OCI-LY7 (cell line): ENCODE measurements around the gene C15orf39. TPM values are rescaled to one million over a fixed set of nuclear protein-coding genes. Genes with fewer than 3 reads are reported as not detected.
"Not testable (repeated sequence)": the region's sequence is repeated elsewhere in the genome, so short reads cannot be mapped to it uniquely, and the experiment has no call there.

ENCODE experiments used
- BruUV-seq: library from RNA; stranded (reverse); fragments of 400-500 nt; replicated peaks from 2 replicates; lab custom pipeline; 2021; lab: Mats Ljungman, UMichigan
- CTCF ChIA-PET: fragments of 300-600 bp; sonication (Branson Sonifier 250); formaldehyde crosslinking; loops from one replicate; lab custom pipeline; 2022; ENCODE audit warnings: antibody characterized with exemption; ENCODE audit not compliant: unreplicated experiment; lab: Charles Lee
- POLR2A ChIA-PET: fragments of 300-600 bp; sonication (Branson Sonifier 250); formaldehyde crosslinking; loops from one replicate; lab custom pipeline; 2022; ENCODE audit warnings: antibody characterized with exemption; lab: Charles Lee
- DNase-seq: peaks from one replicate; pipeline ENCODE4 v3.0.0-alpha.2; 2015; ENCODE audit warnings: low spot score
- H2AFZ ChIP-seq: fragments of 200-600 bp; sonication (generic), shearing (Covaris generic); 2 replicates; pipeline ENCODE4 v1.6.1; 2014; ENCODE audit warnings: mild to moderate bottlenecking, antibody characterized with exemption, low read length, moderate library complexity
- H3K27ac ChIP-seq: fragments of 200-600 bp; sonication (generic); 2 replicates; pipeline ENCODE4 v1.5.1; 2014; ENCODE audit warnings: mixed run types, low read depth, mild to moderate bottlenecking, moderate library complexity, low read length, inconsistent platforms; ENCODE audit not compliant: poor library complexity, severe bottlenecking
- H3K36me3 ChIP-seq: fragments of 200-600 bp; sonication (generic); 2 replicates; pipeline ENCODE4 v1.6.1; 2014; ENCODE audit warnings: mild to moderate bottlenecking, antibody characterized with exemption, low read length, moderate library complexity, mixed read lengths; ENCODE audit not compliant: insufficient read depth
- H3K4me1 ChIP-seq: fragments of 200-600 bp; sonication (generic); 2 replicates; pipeline ENCODE4 v1.5.1; 2014; ENCODE audit warnings: mild to moderate bottlenecking, low read length; ENCODE audit not compliant: insufficient read depth, poor library complexity, severe bottlenecking
- H3K4me2 ChIP-seq: fragments of 200-600 bp; sonication (generic); 2 replicates; pipeline ENCODE4 v1.6.1; 2014; ENCODE audit warnings: mild to moderate bottlenecking, low read length
- H3K4me3 ChIP-seq: fragments of 200-600 bp; sonication (generic); 2 replicates; pipeline ENCODE4 v1.5.1; 2014; ENCODE audit warnings: mild to moderate bottlenecking, low read depth, low read length; ENCODE audit not compliant: poor library complexity, severe bottlenecking
- H3K79me2 ChIP-seq: fragments of 200-600 bp; sonication (generic); 2 replicates; pipeline ENCODE4 v1.6.1; 2016; ENCODE audit warnings: low read depth, mild to moderate bottlenecking, low read length, moderate library complexity, mixed read lengths; ENCODE audit not compliant: insufficient read depth
- H3K9me2 ChIP-seq: fragments of 200-600 bp; sonication (generic); 2 replicates; pipeline ENCODE4 v1.6.1; 2016; ENCODE audit warnings: mild to moderate bottlenecking, low read length, mixed read lengths; ENCODE audit not compliant: insufficient read depth
- H3K9me3 ChIP-seq: fragments of 200-600 bp; sonication (generic); 2 replicates; pipeline ENCODE4 v1.6.1; 2014; ENCODE audit warnings: mild to moderate bottlenecking, mixed run types, low read length, mixed read lengths
- H4K20me1 ChIP-seq: fragments of 200-600 bp; sonication (generic); 2 replicates; pipeline ENCODE4 v1.6.1; 2014; ENCODE audit warnings: mild to moderate bottlenecking, antibody characterized with exemption, low read length, moderate library complexity, mixed read lengths; ENCODE audit not compliant: insufficient read depth
- CTCF ChIP-seq: fragments of 200-600 bp; sonication (generic); conservative IDR thresholded peaks from 2 replicates; pipeline ENCODE4 v1.5.1; 2014; ENCODE audit warnings: mild to moderate bottlenecking, antibody characterized with exemption, low read length, moderate library complexity, mixed read lengths
- EZH2phosphoT487 ChIP-seq: fragments of 200-600 bp; sonication (generic); IDR thresholded peaks from 2 replicates; pipeline ENCODE4 v1.6.1; 2018; ENCODE audit warnings: low read depth, borderline replicate concordance, mild to moderate bottlenecking, mixed run types, antibody characterized with exemption, low read length, moderate library complexity, mixed read lengths
- intact Hi-C: fragments of 100-400 bp; cut with micrococcal nuclease; formaldehyde crosslinking; loops from one replicate; pipeline ENCODE4 v1.10.0; 2022; ENCODE audit not compliant: unreplicated experiment
- total RNA-seq, 2 experiments: library from RNA; depleted of rRNA in 1 of 2; stranded (reverse); fragments of >200 nt in 1 of 2; shearing (Covaris generic) in 1 of 2; gene quantifications; 2 replicates each; pipeline ENCODE4 v1.2.3, GENCODE V29; 2014 to 2022

The C15orf39 gene
- total RNA-seq, 2 experiments from 2014 or later: 26.5 to 50.2 TPM

- Histone ChIP-seq H2AFZ (no peak overlapping the region), H3K9me3 (no peaks in the 10 kb centered on the region), H3K27ac (no peak overlapping the region), H3K9me2 (no peaks in the 10 kb centered on the region), H3K36me3 (no peaks in the 10 kb centered on the region), H3K4me1 (no peaks in the 10 kb centered on the region), H3K4me3 (no peak overlapping the region), H3K79me2 (no peaks in the 10 kb centered on the region), H4K20me1 (no peaks in the 10 kb centered on the region), H3K4me2 (no peak overlapping the region)
- ChIA-PET CTCF (no interaction called here), POLR2A (no interaction called here)
- TF ChIP-seq CTCF: no peak
- TF ChIP-seq EZH2phosphoT487: no peak
- no peak for DNase-seq
- BruUV-seq: no TSS peak
- intact Hi-C loops: no loop called here
Measured at GRCh38 chr15:75164625-75165350, 36.9 kb upstream of the C15orf39 start.

DNA sequence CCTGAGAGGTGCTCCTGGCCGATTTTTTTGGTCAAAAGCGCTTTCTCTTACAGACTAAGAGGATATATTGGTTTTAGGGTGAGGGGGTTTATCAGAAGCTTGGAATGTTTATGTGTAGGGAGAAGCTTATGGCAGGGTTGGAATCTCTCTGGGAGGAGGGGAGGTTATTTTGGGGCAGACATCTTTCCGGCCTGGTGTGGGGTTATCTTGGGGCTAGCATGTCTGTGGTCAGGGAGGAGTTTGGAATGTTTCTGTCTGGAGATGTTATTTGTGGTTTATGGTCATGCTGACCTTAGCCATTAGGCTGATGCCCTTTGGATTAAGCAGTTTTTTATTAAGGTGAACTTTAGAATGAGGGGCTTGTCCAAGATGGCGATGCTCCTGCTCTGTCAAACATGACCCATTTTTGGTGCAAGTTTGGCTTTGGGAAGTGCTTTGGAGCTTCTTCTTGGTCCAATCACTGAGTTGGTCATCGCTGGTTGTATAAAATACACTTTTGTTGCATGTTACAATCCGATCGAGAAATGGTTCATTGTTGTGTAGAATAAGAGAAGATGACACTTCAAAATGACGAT is 35.1 kb upstream of the C15orf39 start:
- BruUV-seq, H2AFZ ChIP-seq, H3K79me2 ChIP-seq, H3K36me3 ChIP-seq, POLR2A ChIA-PET, intact Hi-C loops, CTCF ChIA-PET, H3K4me2 ChIP-seq, H4K20me1 ChIP-seq, H3K9me3 ChIP-seq, H3K27ac ChIP-seq, H3K4me3 ChIP-seq, H3K9me2 ChIP-seq, H3K4me1 ChIP-seq, DNase-seq: not testable (repeated sequence)

DNA sequence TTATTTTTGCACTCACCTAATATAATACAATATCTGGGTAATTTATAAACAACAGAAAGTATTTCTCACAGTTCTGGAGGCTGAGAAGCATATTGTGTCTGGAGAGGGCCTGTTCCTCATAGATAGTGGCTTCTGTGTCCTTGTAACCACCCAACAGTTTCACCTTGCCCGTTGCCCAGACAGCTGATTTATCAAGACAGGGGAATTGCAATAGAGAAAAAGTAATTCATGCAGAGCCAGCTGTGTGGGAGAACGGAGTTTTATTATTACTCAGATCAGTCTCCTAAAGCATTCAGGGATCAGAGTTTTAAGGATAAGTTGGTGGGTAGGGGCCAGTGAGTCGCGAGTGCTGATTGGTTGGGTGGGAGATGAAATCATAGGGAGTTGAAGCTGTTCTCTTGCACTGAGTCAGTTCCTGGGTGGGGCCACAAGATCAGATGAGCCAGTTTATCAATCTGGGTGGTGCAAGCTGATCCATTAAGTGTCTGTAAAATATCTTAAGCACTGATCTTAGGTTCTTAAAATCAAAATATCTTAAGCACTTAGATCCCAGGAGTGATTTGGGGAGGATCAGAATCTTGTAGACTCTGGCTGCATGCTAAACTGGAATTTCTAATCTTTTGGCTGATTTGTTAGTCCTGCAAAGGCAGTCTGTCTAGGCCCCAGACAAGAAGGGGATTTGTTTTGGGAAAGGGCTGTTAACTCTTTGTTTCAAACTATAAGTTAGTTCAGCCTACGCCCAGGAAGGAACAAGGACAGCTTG is 33.9 kb upstream of the C15orf39 start:
- no peaks in the 10 kb centered on the region for H3K4me1 ChIP-seq
- BruUV-seq: no TSS peak
- TF ChIP-seq EZH2phosphoT487 (no peak), CTCF (no peak)
- H3K79me2 ChIP-seq: no peaks in the 10 kb centered on the region
- H3K4me3 ChIP-seq: no peak overlapping the region
- no peaks in the 10 kb centered on the region for H4K20me1 ChIP-seq
- H3K36me3 ChIP-seq: no peaks in the 10 kb centered on the region
- no peak for DNase-seq
- ChIA-PET POLR2A (no interaction called here), CTCF (no interaction called here)
- no peak overlapping the region for H3K27ac ChIP-seq
- H2AFZ ChIP-seq: no peak overlapping the region
- no peaks in the 10 kb centered on the region for H3K9me2 ChIP-seq
- intact Hi-C loops: no loop called here
- no peak overlapping the region for H3K4me2 ChIP-seq
- H3K9me3 ChIP-seq: no peaks in the 10 kb centered on the region
